Measurements from ENCODE around the gene RAPGEF1. TPM values are rescaled to one million over a fixed set of nuclear protein-coding genes. Genes with fewer than 3 reads are reported as not detected.

RAPGEF1 gene
- total RNA-seq, 1 experiment from 2014 or later = 55.6 TPM

DNA sequence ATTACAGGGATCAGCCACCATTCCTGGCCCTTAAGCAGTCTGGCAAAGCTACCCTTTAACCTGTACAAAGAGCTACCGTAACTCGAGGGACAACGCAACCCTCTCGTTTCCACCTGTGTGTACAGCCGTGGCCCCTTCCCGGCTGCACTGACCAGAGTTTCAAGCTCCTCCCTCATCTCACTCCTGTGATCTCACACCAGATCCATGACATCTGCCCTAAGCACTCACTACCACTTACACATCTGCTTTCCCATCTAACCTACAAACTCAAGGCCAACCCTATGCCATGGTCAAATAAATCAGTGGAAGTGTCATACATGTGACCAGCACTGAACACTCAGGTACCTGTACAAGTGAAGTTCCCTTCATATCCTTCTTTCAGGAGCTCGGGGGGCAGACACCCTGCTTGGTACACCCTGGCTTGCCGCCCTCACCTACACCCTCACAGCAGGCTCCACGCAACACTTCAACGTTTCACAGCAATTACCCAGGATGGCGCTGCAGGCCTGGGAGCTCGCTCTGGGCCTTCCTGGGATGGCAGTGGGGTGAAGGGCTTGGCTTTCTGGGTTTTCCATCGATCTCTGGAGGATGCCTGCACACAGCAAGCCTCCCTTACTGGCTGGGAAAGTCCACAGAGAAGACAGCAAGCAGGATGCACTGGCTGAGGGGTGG is 132.8 kb downstream of the RAPGEF1 start:
- Histone ChIP-seq H2BK20ac (ENCODE audit: low read depth, low read length, poor library complexity, severe bottlenecking) (no peak overlapping the region), H3K9me3 (ENCODE audit: control insufficient read depth, low read depth, low read length) (no peaks in the 10 kb centered on the region), H2BK15ac (ENCODE audit: low read depth, low read length) (no peak overlapping the region), H3K56ac (ENCODE audit: insufficient read length, low read depth, low read length) (no peak overlapping the region), H3K27ac (ENCODE audit: insufficient read length, low read depth, low read length) (no peak overlapping the region), H3K4ac (ENCODE audit: low read depth, low read length) (no peak overlapping the region), H3K18ac (ENCODE audit: insufficient read length, low read depth, low read length) (no peak overlapping the region), H4K91ac (ENCODE audit: insufficient read length, low read depth, low read length) (no peak overlapping the region), H4K5ac (ENCODE audit: insufficient read length, low read depth, low read length) (no peak overlapping the region), H2BK12ac (ENCODE audit: insufficient read length, low read depth, low read length) (no peak overlapping the region), H4K8ac (replicated peaks; ENCODE audit: insufficient read length, low read depth, low read length) (no peak overlapping the region), H3K14ac (ENCODE audit: insufficient read depth, low read length) (0 out of 2 replicates have a peak overlapping the region, but pooled peaks have one; percentile 16), H3K23me2 (ENCODE audit: insufficient read length, low read depth, low read length, poor library complexity, severe bottlenecking) (no peaks in the 10 kb centered on the region), H2AFZ (ENCODE audit: low read length) (no peak overlapping the region), H3K9ac (ENCODE audit: extremely low read depth, insufficient read length, low read length) (no peak overlapping the region), H2AK5ac (ENCODE audit: insufficient read length, low read length) (no peak overlapping the region), H4K20me1 (ENCODE audit: control insufficient read depth, insufficient read depth, insufficient read length) (no peaks in the 10 kb centered on the region), H2BK120ac (ENCODE audit: low read depth, low read length, poor library complexity, severe bottlenecking) (no peak overlapping the region), H3K27me3 (ENCODE audit: insufficient read depth, low read length) (no peaks in the 10 kb centered on the region), H3K79me2 (ENCODE audit: insufficient read depth, low read length) (no peaks in the 10 kb centered on the region), H3T11ph (ENCODE audit: low read length) (no peak overlapping the region), H3K23ac (ENCODE audit: insufficient read length, low read depth, low read length) (no peak overlapping the region), H3K79me1 (ENCODE audit: insufficient read depth, low read depth, low read length, poor library complexity, severe bottlenecking) (no peaks in the 10 kb centered on the region), H3K4me1 (ENCODE audit: insufficient read depth, low read length) (peaks cover 2% of the 10 kb centered on the region; the same call in 1 of the 2 replicates), H3K4me2 (ENCODE audit: insufficient read depth, insufficient read length, low read length) (no peak overlapping the region), H2BK5ac (ENCODE audit: insufficient read length, low read length) (no peak overlapping the region)
- no peak overlapping the region for H3K4me3 Mint-ChIP-seq
- WGBS (ENCODE audit: extremely low coverage, insufficient read length, low lambda C conversion rate) = no CpG with 5 or more reads among the region's 13 CpGs
- no peak for DNase-seq
- no peaks in the 10 kb centered on the region for H3K9me3 Mint-ChIP-seq
- peak overlapping the region in 2 of 3 experiments; percentile 4 to 73; a peak in 3 of 7 replicates for H3K27ac Mint-ChIP-seq
- peaks cover 2 to 11% (median 3%) of the 10 kb centered on the region in 3 experiments; a peak in 4 of 7 replicates for H3K36me3 Mint-ChIP-seq (ENCODE audit: insufficient read depth in 1 of 3, low read depth in 3 of 3)
- H3K4me1 Mint-ChIP-seq = peaks cover 33 to 34% of the 10 kb centered on the region in 2 experiments
- TF ChIP-seq, protein P1, sequence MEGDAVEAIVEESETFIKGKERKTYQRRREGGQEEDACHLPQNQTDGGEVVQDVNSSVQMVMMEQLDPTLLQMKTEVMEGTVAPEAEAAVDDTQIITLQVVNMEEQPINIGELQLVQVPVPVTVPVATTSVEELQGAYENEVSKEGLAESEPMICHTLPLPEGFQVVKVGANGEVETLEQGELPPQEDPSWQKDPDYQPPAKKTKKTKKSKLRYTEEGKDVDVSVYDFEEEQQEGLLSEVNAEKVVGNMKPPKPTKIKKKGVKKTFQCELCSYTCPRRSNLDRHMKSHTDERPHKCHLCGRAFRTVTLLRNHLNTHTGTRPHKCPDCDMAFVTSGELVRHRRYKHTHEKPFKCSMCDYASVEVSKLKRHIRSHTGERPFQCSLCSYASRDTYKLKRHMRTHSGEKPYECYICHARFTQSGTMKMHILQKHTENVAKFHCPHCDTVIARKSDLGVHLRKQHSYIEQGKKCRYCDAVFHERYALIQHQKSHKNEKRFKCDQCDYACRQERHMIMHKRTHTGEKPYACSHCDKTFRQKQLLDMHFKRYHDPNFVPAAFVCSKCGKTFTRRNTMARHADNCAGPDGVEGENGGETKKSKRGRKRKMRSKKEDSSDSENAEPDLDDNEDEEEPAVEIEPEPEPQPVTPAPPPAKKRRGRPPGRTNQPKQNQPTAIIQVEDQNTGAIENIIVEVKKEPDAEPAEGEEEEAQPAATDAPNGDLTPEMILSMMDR (conservative IDR thresholded peaks at IDR 0.05) = no peak
- no peaks in the 10 kb centered on the region for H3K27me3 Mint-ChIP-seq (ENCODE audit: low read depth)

All from H9 (cell line).